ENCODE data around the gene UQCRC2. TPM values are rescaled to one million over a fixed set of nuclear protein-coding genes. Genes with fewer than 3 reads are reported as not detected.

Gene UQCRC2
- total and polyA plus RNA-seq, 2 experiments from 2014 or later, result 107 to 116 TPM

DNA sequence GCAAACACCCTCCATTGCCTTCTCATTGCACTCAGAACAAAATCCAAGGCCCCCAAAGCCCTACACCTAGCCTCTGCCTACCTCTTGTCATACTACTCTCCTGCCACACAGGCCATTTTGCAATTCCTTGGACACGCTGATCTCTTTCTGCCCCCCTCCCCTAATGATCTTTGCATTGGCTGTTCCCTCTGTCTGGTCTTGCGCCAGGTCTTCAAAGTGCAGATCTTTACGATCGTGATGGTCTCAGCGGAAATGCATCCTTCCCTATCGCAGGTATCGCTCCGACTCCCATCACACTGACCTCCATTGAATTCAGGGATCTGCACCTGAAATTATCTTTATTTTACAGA is 54.0 kb downstream of the UQCRC2 start:
- DNase-seq, result no peak
- 9 to 10% methylated on average over 8 of the region's 8 CpGs for WGBS, 2 experiments (ENCODE audit: low coverage in 1 of 2, low lambda C conversion rate in 2 of 2, missing lambda C conversion rate in 2 of 2)
- H3K9ac ChIP-seq, result peak overlapping the region; percentile 90
- H3K27ac ChIP-seq, result peak overlapping the region; percentile 61; the same call in 1 of the 2 replicates
- H3K79me2 ChIP-seq (ENCODE audit: insufficient read depth), result peaks cover 44% of the 10 kb centered on the region
- peak overlapping the region; percentile 100 for H2AFZ ChIP-seq
- peak overlapping the region; percentile 98 for H3K4me3 ChIP-seq
- in situ Hi-C loops (cut with MboI), result no loop called here
- H3K4me1 ChIP-seq (ENCODE audit: insufficient read depth), result peaks cover 10% of the 10 kb centered on the region
- no peaks in the 10 kb centered on the region for H3K27me3 ChIP-seq (replicated peaks; ENCODE audit: insufficient read depth)
- no peaks in the 10 kb centered on the region for H3K9me2 ChIP-seq (ENCODE audit: insufficient read depth)
- H4K20me1 ChIP-seq (ENCODE audit: insufficient read depth), result no peaks in the 10 kb centered on the region
- TF ChIP-seq EZH2 (IDR thresholded peaks at IDR 0.05; ENCODE audit: insufficient read depth, poor library complexity, severe bottlenecking) (no peak), EZH2phosphoT487 (IDR thresholded peaks at IDR 0.05; ENCODE audit: insufficient read depth, low read depth) (no peak)
- H3K4me2 ChIP-seq (ENCODE audit: unreplicated experiment), result peak overlapping the region; percentile 98
- no peaks in the 10 kb centered on the region for H3K36me3 ChIP-seq (ENCODE audit: low read depth)
- no peaks in the 10 kb centered on the region for H3F3A ChIP-seq (ENCODE audit: insufficient read depth)
- H3K9me3 ChIP-seq (ENCODE audit: low read depth), result no peaks in the 10 kb centered on the region

DNA sequence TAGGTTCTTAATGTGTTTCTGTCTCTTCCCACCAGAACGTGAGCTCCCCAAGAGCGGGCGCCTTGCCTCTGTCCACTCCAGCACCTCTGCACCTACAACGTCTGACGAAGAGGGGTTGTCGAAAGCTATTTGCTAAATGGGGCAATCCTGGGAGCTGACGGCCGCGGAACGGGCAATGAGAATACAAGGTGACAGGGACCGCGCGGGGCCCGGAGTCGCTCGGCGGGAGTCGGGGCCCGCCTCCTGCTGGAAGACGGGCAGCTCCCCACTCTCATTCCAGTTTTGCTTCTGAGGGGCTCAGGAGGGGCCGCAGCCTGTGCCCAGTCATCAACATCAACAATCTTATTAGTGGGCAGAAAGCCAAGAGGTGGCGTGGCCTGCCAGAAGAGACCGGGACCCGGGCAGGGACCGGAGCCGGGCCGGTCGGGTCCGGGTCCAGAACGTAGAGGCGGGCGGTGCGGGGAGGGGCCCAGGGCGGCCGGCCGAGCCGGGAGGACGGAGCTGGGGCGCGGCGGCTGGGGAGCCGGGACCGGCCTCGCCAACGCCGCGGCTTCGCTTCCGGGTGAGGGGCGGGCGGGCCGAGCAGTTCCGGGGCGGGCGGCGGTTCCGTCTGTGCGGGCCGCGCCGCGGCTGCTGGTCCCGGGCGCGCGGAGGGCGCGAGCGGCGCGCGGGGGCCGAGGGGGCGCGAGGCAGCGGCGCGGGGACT is 54.5 kb downstream of the UQCRC2 start, which contains the start of gene MOSMO:
TSS of gene MOSMO (plus strand) at position 603 of the 706 bp plus-strand sequence. CDS start 191 bp downstream, outside the sequence.
- peak within 1 kb of the TSS; percentile 61 for H3K27ac ChIP-seq
- peak within 1 kb of the TSS; percentile 90 for H3K9ac ChIP-seq
- H3K36me3 ChIP-seq (ENCODE audit: low read depth), result no peaks in the 10 kb centered on the region
- H3K4me1 ChIP-seq (ENCODE audit: insufficient read depth), result peaks cover 10% of the 10 kb centered on the region
- H2AFZ ChIP-seq, result peak within 1 kb of the TSS; percentile 100
- no peak for TF ChIP-seq EZH2phosphoT487 (IDR thresholded peaks at IDR 0.05; ENCODE audit: insufficient read depth, low read depth)
- TF ChIP-seq EZH2 (IDR thresholded peaks at IDR 0.05; ENCODE audit: insufficient read depth, poor library complexity, severe bottlenecking), result no peak
- peak; percentile 89 for DNase-seq
- H3K4me2 ChIP-seq (ENCODE audit: unreplicated experiment), result peak within 1 kb of the TSS; percentile 98
- peaks cover 49% of the 10 kb centered on the region for H3K79me2 ChIP-seq (ENCODE audit: insufficient read depth)
- H3K9me3 ChIP-seq (ENCODE audit: low read depth), result no peaks in the 10 kb centered on the region
- H3K4me3 ChIP-seq, result peak within 1 kb of the TSS; percentile 100
- no peaks in the 10 kb centered on the region for H3K9me2 ChIP-seq (ENCODE audit: insufficient read depth)
- 0 out of 2 replicates have a peak, but pooled peaks cover 4% of the 10 kb centered on the region for H4K20me1 ChIP-seq (ENCODE audit: insufficient read depth)
- in situ Hi-C loops (cut with MboI), result no loop called here
- WGBS, 2 experiments (ENCODE audit: low coverage in 1 of 2, low lambda C conversion rate in 2 of 2, missing lambda C conversion rate in 2 of 2), result 0 to 1% methylated on average over 24 to 36 of the region's 78 CpGs
- H3K27me3 ChIP-seq (replicated peaks; ENCODE audit: insufficient read depth), result no peaks in the 10 kb centered on the region
- no peaks in the 10 kb centered on the region for H3F3A ChIP-seq (ENCODE audit: insufficient read depth)

DNA sequence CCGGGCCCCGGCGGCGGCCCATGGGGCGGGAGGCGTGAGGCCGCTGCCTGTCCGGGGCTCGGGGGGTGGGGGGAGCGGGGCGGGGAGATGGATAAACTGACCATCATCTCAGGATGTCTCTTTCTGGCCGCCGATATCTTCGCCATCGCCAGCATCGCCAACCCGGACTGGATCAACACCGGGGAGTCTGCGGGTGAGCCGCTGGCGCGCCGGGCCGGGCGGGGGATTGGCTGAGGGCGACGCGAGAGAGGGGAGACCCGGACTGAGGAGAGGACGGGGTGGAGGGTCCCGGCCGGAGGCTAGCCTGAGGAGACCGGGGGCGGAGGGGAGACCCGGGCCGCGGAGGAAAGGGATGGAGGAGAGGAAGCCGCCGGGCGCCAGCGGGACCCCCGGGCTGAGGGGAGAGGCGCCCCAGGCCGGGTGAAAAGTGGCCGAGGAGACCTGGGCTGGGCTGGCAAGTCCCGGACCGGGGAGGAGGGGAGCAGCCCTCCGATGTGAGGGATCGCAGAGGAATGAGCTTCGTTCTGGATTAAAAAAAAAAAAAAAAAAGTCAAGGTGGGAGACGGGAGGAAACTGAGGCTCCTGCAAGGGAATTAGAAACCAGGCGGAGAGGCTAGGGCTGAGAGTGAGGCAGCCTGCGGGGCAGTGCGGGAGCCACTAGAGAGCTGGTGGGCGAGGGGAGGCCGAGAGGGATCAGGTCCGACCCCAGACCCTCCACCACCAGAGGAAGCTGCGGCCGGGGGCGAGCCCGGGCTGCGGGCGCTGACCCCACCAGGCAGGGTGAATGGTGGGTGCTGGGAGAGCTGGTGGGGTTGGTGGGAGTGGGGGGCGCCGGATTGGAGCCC is 55.3 kb downstream of the UQCRC2 start:
- no peaks in the 10 kb centered on the region for H3K9me3 ChIP-seq (ENCODE audit: low read depth)
- in situ Hi-C loops (cut with MboI), result no loop called here
- H3K4me1 ChIP-seq (ENCODE audit: insufficient read depth), result peaks cover 10% of the 10 kb centered on the region
- H4K20me1 ChIP-seq (ENCODE audit: insufficient read depth), result 0 out of 2 replicates have a peak, but pooled peaks cover 5% of the 10 kb centered on the region
- H3F3A ChIP-seq (ENCODE audit: insufficient read depth), result no peaks in the 10 kb centered on the region
- H3K9ac ChIP-seq, result peak overlapping the region; percentile 90
- H2AFZ ChIP-seq, result peak overlapping the region; percentile 92
- 2 to 3% methylated on average over 20 to 54 of the region's 65 CpGs for WGBS, 2 experiments (ENCODE audit: low coverage in 1 of 2, low lambda C conversion rate in 2 of 2, missing lambda C conversion rate in 2 of 2)
- no peaks in the 10 kb centered on the region for H3K36me3 ChIP-seq (ENCODE audit: low read depth)
- TF ChIP-seq EZH2phosphoT487 (IDR thresholded peaks at IDR 0.05; ENCODE audit: insufficient read depth, low read depth) (no peak), EZH2 (IDR thresholded peaks at IDR 0.05; ENCODE audit: insufficient read depth, poor library complexity, severe bottlenecking) (no peak)
- H3K79me2 ChIP-seq (ENCODE audit: insufficient read depth), result peaks cover 57% of the 10 kb centered on the region
- H3K27me3 ChIP-seq (replicated peaks; ENCODE audit: insufficient read depth), result no peaks in the 10 kb centered on the region
- DNase-seq, result peak; percentile 32
- no peaks in the 10 kb centered on the region for H3K9me2 ChIP-seq (ENCODE audit: insufficient read depth)
- no peak overlapping the region for H3K27ac ChIP-seq
- peak overlapping the region; percentile 92 for H3K4me2 ChIP-seq (ENCODE audit: unreplicated experiment)
- H3K4me3 ChIP-seq, result peak overlapping the region; percentile 100

DNA sequence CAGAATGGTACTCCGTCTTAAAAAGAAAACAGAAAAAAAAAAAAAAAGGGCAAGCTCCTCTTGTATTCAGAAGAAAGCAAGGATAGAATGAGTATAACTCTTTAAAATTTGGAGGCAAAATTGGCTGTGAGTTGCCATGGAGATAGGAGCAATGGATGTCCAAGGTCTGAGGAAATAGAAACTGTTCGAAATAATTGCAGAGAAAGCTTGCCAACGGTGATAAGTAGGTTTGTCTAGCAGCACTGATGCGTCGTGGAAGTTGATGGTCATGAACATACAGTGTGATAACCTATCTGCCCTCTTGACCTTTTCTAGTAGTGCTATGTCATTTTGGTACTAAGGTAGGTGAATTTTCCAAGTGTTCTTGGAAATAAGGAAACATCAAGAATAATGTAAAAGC is 57.7 kb downstream of the UQCRC2 start:
- H3K9me2 ChIP-seq (ENCODE audit: insufficient read depth), result no peaks in the 10 kb centered on the region
- WGBS, 2 experiments (ENCODE audit: low coverage in 1 of 2, low lambda C conversion rate in 2 of 2, missing lambda C conversion rate in 2 of 2), result 95 to 98% methylated on average over 5 of the region's 5 CpGs
- H3K27ac ChIP-seq, result no peak overlapping the region
- no peaks in the 10 kb centered on the region for H3K9me3 ChIP-seq (ENCODE audit: low read depth)
- no peak overlapping the region for H2AFZ ChIP-seq
- DNase-seq, result no peak
- no peak overlapping the region for H3K4me3 ChIP-seq
- peaks cover 5% of the 10 kb centered on the region; the same call in 1 of the 2 replicates for H4K20me1 ChIP-seq (ENCODE audit: insufficient read depth)
- in situ Hi-C loops (cut with MboI), result loop anchor here (10.0 kb wide), 1 partner anchor 54 kb away; no protein-coding TSS in a partner anchor
- peaks cover 10% of the 10 kb centered on the region for H3K4me1 ChIP-seq (ENCODE audit: insufficient read depth)
- no peak overlapping the region for H3K9ac ChIP-seq
- H3K36me3 ChIP-seq (ENCODE audit: low read depth), result no peaks in the 10 kb centered on the region
- H3K79me2 ChIP-seq (ENCODE audit: insufficient read depth), result peaks cover 82% of the 10 kb centered on the region
- H3K27me3 ChIP-seq (replicated peaks; ENCODE audit: insufficient read depth), result no peaks in the 10 kb centered on the region
- no peaks in the 10 kb centered on the region for H3F3A ChIP-seq (ENCODE audit: insufficient read depth)
- H3K4me2 ChIP-seq (ENCODE audit: unreplicated experiment), result no peak overlapping the region
- TF ChIP-seq EZH2 (IDR thresholded peaks at IDR 0.05; ENCODE audit: insufficient read depth, poor library complexity, severe bottlenecking) (no peak), EZH2phosphoT487 (IDR thresholded peaks at IDR 0.05; ENCODE audit: insufficient read depth, low read depth) (no peak)
